HG02571 (cell line): ENCODE results near the gene TIMM22.
A peak's percentile ranks its signal among the peaks of the same experiment; 100 is the strongest.
"Not testable (repeated sequence)": the region's sequence is repeated elsewhere in the genome, so short reads cannot be mapped to it uniquely, and the experiment has no call there.

Experiments used
- ATAC-seq: cut with Tn5 transposase; IDR thresholded peaks from one replicate; pipeline ENCODE4 v1.9.1; 2021; ENCODE audit warnings: mild to moderate bottlenecking, moderate library complexity; ENCODE audit not compliant: unreplicated experiment

Gene TIMM22

GRCh38 chr17:996554-997344 is at the start of gene TIMM22:
TIMM22 (plus strand) TSS chr17:997129; CDS start chr17:997143, 14 bp downstream.
- ATAC-seq, result peak; percentile 85

- no peak for ATAC-seq
These were observed 48.6 kb upstream of the TIMM22 start for GRCh38 chr17:948284-948852.

GRCh38 chr17:949623-950303 is 47.2 kb upstream of the TIMM22 start:
- no peak for ATAC-seq

- ATAC-seq, result no peak
These were observed 45.4 kb upstream of the TIMM22 start for GRCh38 chr17:951325-952132.

GRCh38 chr17:952592-952991 is 44.3 kb upstream of the TIMM22 start:
- ATAC-seq, result not testable (repeated sequence)

- no peak for ATAC-seq
These were observed 43.2 kb upstream of the TIMM22 start for GRCh38 chr17:953767-954166.

GRCh38 chr17:954431-955164 is 42.3 kb upstream of the TIMM22 start:
- no peak for ATAC-seq

- ATAC-seq, result no peak
These were observed 40.0 kb upstream of the TIMM22 start for GRCh38 chr17:956905-957304.

- no peak for ATAC-seq
These were observed 39.0 kb upstream of the TIMM22 start for GRCh38 chr17:957856-958421.

- ATAC-seq, result no peak
These were observed 38.0 kb upstream of the TIMM22 start for GRCh38 chr17:958712-959451.

- no peak for ATAC-seq
These were observed 34.8 kb upstream of the TIMM22 start for GRCh38 chr17:962166-962565.

- ATAC-seq, result no peak
These were observed 34.3 kb upstream of the TIMM22 start for GRCh38 chr17:962670-963069.

- ATAC-seq, result no peak
These were observed 32.1 kb upstream of the TIMM22 start for GRCh38 chr17:964876-965275.

GRCh38 chr17:965311-965989 is 31.5 kb upstream of the TIMM22 start:
- no peak for ATAC-seq

GRCh38 chr17:967122-967521 is 29.8 kb upstream of the TIMM22 start:
- no peak for ATAC-seq

- no peak for ATAC-seq
These were observed 27.9 kb upstream of the TIMM22 start for GRCh38 chr17:968812-969730.

- no peak for ATAC-seq
These were observed 27.0 kb upstream of the TIMM22 start for GRCh38 chr17:969811-970355.

GRCh38 chr17:970364-970763 is 26.6 kb upstream of the TIMM22 start:
- no peak for ATAC-seq
